Measurements from ENCODE around the gene KIAA0232. TPM values are rescaled to one million over a fixed set of nuclear protein-coding genes. Genes with fewer than 3 reads are reported as not detected.
A peak's percentile ranks its signal among the peaks of the same experiment; 100 is the strongest.
"Not testable (repeated sequence)": the region's sequence is repeated elsewhere in the genome, so short reads cannot be mapped to it uniquely, and the experiment has no call there.

Gene KIAA0232
- total RNA-seq, 2 experiments from 2014 or later, result 13.8 to 14.7 TPM

DNA sequence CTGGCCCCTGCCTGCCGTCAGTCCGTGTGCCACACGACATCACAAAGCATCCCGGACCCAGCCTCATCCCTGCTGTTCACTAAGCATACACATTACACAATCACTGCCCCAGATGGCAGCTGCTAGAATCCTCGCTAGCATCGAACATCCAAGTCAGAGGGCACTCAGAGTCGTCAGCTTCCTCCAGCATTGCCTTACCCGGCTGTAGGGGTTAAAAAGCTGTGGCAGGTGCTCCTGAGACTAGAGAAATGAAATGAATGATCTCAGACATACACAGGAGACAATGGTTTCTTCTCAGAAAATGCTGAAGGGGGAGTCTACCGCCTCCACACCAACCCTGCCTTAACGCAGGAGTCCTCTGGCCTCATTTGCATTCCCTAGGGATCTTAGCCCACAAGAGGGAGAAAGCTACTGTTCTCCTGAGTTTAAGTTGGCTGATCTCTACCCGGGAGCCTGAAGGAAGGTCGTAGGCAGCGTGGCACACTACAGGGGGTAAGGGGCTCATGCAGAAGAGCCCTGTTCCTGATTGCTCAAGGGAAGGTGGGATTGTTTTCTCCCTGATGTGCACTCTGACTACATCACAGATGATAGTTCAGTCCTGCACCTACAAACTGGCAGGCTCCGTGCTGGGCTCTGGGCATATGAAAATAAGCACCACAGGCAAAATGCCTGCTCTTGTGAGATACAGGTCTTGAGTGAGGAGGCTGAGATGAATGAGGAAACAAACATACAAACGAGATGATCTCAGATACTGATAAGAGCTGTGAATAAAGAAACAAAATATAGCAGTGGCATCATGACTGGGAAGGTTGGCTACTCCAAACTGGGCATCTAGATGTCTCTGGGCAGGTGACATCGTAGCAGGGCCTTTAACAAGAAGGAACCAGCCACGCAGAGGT lies 2.6 kb upstream of the KIAA0232 start:
- no peaks in the 10 kb centered on the region for H3K36me3 Mint-ChIP-seq
- H3K27ac Mint-ChIP-seq, result peak overlapping the region; percentile 57
- H3K27me3 Mint-ChIP-seq, result no peaks in the 10 kb centered on the region
- DNase-seq, result no peak
- no peak overlapping the region for H3K4me3 Mint-ChIP-seq
- H3K9me3 Mint-ChIP-seq, result no peaks in the 10 kb centered on the region
- H3K4me1 Mint-ChIP-seq, result peaks cover 72% of the 10 kb centered on the region

DNA sequence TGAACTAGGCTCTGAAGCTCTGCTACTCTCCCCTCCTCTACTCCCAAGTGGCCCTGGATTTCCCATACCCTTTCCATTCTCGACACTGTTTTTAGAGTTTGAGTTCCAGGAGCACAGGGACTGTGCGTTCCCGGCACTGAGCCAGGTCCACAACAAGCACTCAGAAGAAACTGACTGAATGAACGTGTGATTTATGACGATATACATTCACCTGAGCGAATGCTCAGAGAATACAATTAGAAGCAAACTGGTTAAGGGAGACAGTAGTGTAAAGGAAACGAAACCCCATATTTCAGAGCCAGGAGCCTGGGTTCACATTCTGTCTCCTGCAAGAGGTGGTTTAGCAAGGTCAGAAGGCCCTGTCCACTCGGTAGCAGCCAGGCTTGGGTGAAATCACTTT lies 1.4 kb upstream of the KIAA0232 start:
- Mint-ChIP-seq H3K4me3 (peak overlapping the region; percentile 53), H3K27ac (peak overlapping the region; percentile 73), H3K9me3 (no peaks in the 10 kb centered on the region), H3K4me1 (peaks cover 73% of the 10 kb centered on the region), H3K36me3 (peaks cover 6% of the 10 kb centered on the region), H3K27me3 (no peaks in the 10 kb centered on the region)
- no peak for DNase-seq

DNA sequence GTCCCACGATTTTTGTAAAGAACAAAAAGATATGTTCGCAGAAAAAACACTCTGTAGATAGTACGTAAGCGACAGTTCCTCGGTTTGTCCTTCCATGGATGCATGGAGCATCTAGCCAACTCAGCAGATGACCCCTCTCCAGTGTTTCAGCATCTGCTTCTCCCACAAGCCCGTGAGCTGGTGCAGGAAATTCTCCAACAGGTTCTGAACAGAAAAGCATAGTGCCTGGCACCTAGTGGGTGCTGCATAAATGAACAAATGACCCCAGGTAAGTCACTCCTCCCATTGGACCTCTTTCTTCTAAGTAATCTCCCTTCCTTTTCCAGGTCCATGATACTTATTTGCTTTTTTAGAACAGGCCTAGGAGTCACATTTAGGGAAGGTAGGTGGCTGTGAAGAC lies 966 bp upstream of the KIAA0232 start:
- H3K4me1 Mint-ChIP-seq, result peaks cover 74% of the 10 kb centered on the region
- peaks cover 6% of the 10 kb centered on the region for H3K36me3 Mint-ChIP-seq
- no peaks in the 10 kb centered on the region for H3K27me3 Mint-ChIP-seq
- H3K4me3 Mint-ChIP-seq, result peak overlapping the region; percentile 53
- peak overlapping the region; percentile 73 for H3K27ac Mint-ChIP-seq
- DNase-seq, result no peak
- H3K9me3 Mint-ChIP-seq, result no peaks in the 10 kb centered on the region

DNA sequence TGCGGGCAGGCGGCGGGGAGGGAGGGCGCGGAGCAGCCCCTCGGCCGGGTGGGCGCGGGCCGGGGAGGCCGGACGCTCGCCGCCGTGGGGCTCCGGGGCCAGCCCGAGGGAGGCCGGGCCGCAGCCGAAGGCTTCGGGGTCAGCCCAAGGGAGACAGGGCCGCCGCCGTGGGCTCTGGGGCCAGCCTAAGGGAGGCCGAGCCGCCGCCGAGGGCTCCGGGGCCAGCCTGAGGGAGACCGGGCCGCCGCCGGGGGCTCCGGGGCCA lies 251 bp downstream of the KIAA0232 start:
- H3K27ac Mint-ChIP-seq, result no peak overlapping the region
- H3K36me3 Mint-ChIP-seq, result peaks cover 6% of the 10 kb centered on the region
- H3K27me3 Mint-ChIP-seq, result no peaks in the 10 kb centered on the region
- DNase-seq, result no peak
- H3K4me3 Mint-ChIP-seq, result no peak overlapping the region
- H3K9me3 Mint-ChIP-seq, result no peaks in the 10 kb centered on the region
- H3K4me1 Mint-ChIP-seq, result peaks cover 70% of the 10 kb centered on the region

DNA sequence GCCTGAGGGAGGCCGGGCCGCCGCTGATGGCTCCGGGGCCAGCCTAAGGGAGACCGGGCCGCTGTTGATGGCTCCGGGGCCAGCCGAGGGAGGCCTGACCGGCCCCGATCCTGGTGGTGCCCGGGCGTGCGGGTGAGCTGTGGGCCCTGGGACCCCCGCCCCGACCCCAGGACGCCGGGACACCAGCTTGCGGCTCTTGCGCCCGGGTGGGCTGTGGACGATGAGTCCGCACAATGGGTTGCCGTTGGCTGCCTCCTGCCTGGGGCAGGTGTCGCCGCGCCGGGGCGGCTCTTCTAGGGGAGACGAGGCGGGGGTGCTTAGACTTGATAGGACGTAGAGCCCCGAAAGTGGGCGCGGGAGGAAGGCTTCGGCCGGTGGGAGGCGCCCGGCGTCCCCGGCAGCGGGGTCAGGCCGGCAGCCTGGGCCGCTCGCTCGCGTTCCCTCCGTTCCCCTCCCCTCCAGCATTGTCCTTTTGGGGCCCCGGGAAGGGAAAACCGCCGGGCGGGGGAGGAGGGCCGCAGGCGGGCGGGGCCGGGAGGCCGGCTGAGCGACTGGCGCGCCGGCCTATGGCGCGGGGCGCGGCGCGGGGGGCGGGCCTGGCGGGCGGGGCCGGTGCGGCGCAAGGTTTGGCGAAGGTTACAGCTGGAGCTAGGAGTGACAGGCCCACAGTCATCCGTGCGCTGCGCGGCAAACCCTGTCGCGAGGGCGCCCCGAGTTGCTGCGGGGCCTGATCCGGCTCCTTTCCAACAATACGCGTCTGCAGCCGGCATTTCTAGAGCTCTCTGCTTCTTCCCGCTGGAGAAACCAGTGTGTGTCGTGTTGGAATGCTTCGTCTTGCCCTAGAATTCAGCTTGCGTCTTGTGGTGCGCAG lies 819 bp downstream of the KIAA0232 start:
- Mint-ChIP-seq H3K4me1 (peaks cover 70% of the 10 kb centered on the region), H3K27me3 (no peaks in the 10 kb centered on the region), H3K4me3 (peak overlapping the region; percentile 86), H3K27ac (peak overlapping the region; percentile 77), H3K36me3 (peaks cover 6% of the 10 kb centered on the region), H3K9me3 (no peaks in the 10 kb centered on the region)
- DNase-seq, result peak; percentile 92

DNA sequence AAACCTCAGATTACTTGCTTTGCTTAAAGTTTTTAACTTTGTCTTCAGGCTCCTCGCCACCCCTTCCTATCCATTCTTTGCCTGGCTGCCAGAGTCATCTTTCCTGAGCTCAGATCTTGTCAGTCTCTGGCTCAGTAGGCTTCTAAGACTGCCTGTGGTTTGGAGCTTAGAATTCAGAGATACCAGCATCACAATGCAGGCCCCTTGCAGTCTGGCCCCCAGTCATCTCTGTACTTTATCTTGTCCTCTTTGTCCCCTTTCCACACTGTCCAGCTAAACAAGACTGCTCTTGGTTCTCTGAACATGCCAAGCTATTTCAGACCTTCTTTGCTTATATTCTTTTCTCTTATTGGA lies 3.0 kb downstream of the KIAA0232 start:
- Mint-ChIP-seq H3K27me3 (no peaks in the 10 kb centered on the region), H3K27ac (no peak overlapping the region), H3K36me3 (peaks cover 7% of the 10 kb centered on the region), H3K4me1 (peaks cover 58% of the 10 kb centered on the region), H3K9me3 (no peaks in the 10 kb centered on the region), H3K4me3 (no peak overlapping the region)
- DNase-seq, result no peak

DNA sequence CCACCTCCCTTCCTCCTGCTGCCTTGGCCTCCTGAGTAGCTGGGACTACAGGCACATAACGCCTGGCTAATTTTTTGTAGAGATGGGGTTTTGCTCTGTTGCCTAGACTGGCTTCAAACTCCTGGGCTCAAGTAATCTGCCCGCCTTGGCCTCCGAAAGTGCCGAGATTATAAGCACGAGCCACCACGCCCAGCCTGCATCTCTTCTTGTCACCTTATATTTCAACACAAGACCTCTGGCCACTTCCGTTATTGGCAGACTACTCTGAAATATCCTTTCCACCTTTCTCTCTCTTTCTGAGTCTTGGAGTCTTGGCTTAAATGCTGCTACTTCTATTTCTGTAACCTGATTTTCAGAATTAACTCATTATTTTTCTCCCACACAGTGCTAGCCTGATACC lies 5.6 kb downstream of the KIAA0232 start:
- H3K4me1 Mint-ChIP-seq, result peaks cover 60% of the 10 kb centered on the region
- H3K36me3 Mint-ChIP-seq, result peaks cover 27% of the 10 kb centered on the region
- DNase-seq, result no peak
- H3K27me3 Mint-ChIP-seq, result no peaks in the 10 kb centered on the region
- peaks cover 5% of the 10 kb centered on the region for H3K9me3 Mint-ChIP-seq
- H3K27ac Mint-ChIP-seq, result peak overlapping the region; percentile 26
- H3K4me3 Mint-ChIP-seq, result no peak overlapping the region

DNA sequence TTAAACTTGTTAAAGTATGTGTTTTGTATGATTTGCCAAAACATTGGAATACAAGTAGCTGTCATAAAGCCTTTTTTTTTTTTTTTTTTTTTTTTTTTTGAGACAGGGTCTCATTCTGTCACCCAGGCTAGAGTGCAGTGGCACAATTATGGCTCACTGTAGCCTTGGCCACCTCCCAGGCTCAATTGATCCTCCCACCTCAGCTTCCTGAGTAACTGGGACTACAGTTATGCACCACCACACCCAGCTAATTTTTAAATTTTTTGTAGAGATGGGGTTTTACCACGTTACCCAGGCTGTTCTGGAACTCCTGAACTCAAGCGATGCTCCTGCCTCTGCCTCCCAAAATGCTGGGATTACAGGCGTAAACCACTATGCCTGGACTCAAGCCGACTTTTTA lies 8.7 kb downstream of the KIAA0232 start:
- Mint-ChIP-seq H3K4me1 (peaks cover 54% of the 10 kb centered on the region), H3K36me3 (peaks cover 35% of the 10 kb centered on the region)
- not testable (repeated sequence) for H3K4me3 Mint-ChIP-seq, H3K27me3 Mint-ChIP-seq, H3K9me3 Mint-ChIP-seq, DNase-seq, H3K27ac Mint-ChIP-seq

DNA sequence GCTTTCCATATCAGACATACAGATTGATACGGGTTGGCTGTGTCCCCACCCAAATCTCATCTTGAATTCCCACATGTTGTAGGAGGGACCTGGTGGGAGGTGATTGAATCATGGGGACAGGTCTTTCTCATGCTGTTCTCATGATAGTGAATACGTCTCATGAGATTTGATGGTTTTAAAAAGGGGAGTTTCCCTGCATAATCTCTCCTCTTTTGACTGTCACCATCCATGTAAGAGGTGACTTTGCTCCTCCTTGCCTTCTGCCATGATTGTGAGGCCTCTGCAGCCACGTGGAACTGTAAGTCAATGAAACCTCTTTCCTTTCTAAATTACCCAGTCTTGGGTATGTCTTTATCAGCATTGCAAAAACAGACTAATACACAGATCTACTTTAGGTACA lies 9.3 kb downstream of the KIAA0232 start:
- H3K27me3 Mint-ChIP-seq, H3K27ac Mint-ChIP-seq, H3K9me3 Mint-ChIP-seq, DNase-seq, H3K4me3 Mint-ChIP-seq: not testable (repeated sequence)
- peaks cover 40% of the 10 kb centered on the region for H3K36me3 Mint-ChIP-seq
- peaks cover 56% of the 10 kb centered on the region for H3K4me1 Mint-ChIP-seq

DNA sequence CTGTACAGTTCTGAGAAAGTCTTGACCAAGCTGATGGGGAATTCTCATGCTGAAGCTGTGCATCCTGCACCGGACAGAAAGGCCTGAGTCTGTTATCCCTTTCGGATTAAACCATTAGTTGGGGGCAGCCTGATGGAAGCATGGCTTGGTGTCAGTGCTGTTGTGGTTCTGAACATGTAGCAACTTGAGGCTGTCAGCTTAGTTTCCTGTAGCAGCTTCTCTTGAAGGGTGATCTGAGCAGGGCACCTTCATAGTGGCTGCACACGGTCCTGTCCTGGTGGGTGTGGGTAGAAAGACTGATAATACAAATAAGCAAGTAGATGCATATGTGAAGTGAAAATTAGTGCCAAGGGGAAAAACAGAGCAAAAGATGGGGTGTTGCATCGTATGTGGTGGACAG lies 11.7 kb downstream of the KIAA0232 start:
- Mint-ChIP-seq H3K27me3 (no peaks in the 10 kb centered on the region), H3K4me3 (no peak overlapping the region), H3K4me1 (peaks cover 52% of the 10 kb centered on the region), H3K36me3 (peaks cover 45% of the 10 kb centered on the region), H3K27ac (no peak overlapping the region), H3K9me3 (peaks cover 5% of the 10 kb centered on the region)
- DNase-seq, result no peak

DNA sequence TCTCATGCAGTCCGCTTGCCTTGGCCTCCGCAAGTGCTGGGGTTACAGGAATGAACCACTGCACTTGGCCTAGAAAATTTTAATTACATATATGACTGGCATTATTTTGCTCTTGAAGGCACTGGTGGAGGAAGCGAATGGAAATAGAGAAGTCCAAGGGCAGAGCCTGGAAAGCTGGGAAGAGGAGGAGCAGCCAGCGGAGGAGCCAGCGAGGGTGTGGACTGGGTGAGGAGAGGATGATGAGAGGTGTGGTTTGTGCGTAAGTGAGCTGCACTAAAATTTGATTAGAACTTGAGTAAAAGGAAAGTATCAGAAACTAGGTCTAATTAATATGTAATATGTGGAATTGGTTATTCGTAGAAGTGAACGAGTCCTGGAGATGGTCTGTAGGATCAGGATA lies 13.3 kb downstream of the KIAA0232 start:
- no peak for DNase-seq
- Mint-ChIP-seq H3K9me3 (peaks cover 5% of the 10 kb centered on the region), H3K4me3 (no peak overlapping the region), H3K27me3 (no peaks in the 10 kb centered on the region), H3K4me1 (peaks cover 51% of the 10 kb centered on the region), H3K27ac (no peak overlapping the region), H3K36me3 (peaks cover 50% of the 10 kb centered on the region)

DNA sequence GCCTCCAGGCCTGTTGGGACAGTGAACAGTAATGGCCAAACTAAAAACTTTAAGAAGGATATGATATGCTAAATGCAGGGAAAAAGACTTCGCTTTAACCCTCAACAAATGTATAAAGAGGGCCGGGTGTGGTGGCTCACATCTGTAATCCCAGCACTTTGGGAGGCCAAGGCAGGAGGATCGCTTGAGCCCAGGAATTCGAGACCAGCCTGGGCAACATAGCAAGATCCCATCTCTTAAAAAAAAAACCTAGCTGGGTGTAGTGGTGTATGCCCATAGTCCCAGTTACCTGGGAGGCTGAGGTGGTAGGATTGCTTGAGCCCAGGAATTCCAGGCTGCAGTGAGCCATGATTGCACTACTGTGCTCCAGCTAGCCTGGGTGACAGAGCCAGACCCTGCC lies 14.8 kb downstream of the KIAA0232 start:
- Mint-ChIP-seq H3K36me3 (peaks cover 39% of the 10 kb centered on the region), H3K4me1 (peaks cover 48% of the 10 kb centered on the region)
- not testable (repeated sequence) for H3K27ac Mint-ChIP-seq, DNase-seq, H3K27me3 Mint-ChIP-seq, H3K9me3 Mint-ChIP-seq, H3K4me3 Mint-ChIP-seq

DNA sequence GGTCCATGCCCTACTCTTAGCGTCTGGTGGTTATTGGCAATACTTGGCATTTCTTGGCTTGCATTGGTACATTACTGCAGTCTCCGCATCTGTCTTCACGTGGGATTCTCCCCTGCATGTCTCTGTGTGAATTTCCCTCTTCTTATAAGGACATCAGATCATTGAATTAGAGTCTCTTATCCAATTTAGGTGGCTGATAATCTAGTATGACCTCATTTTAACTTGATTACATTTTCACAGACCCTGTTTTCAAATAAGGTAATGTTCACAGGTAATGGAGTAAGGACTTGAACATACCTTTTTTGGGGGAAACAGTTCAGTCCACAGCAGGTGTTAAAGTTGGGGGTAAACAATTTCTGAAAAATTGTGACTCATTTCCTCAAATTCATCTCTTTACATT lies 16.6 kb downstream of the KIAA0232 start:
- Mint-ChIP-seq H3K9me3 (no peaks in the 10 kb centered on the region), H3K4me1 (peaks cover 45% of the 10 kb centered on the region), H3K36me3 (peaks cover 34% of the 10 kb centered on the region), H3K27me3 (no peaks in the 10 kb centered on the region), H3K4me3 (no peak overlapping the region), H3K27ac (peak overlapping the region; percentile 11)
- no peak for DNase-seq

DNA sequence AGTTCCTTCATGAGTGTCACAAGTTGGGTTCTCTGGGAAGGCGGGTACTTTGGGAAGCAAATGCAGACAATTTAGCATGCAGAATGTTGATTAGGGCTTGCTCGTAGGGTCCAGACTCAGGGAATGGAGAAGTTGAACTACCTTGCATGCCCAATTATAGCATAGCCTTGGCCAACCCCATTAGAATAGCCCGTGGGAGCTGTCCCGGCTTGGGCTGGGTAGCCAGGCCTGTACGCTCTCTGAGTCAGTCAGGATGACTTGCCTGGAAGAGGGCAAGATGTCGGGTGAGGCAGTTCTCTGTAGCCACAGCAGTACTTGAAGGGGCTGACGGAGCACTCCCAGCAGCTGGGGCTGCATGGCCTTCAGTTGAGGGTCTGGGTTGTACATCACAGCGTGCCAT lies 19.5 kb downstream of the KIAA0232 start:
- H3K9me3 Mint-ChIP-seq, result no peaks in the 10 kb centered on the region
- H3K36me3 Mint-ChIP-seq, result peaks cover 17% of the 10 kb centered on the region
- no peak overlapping the region for H3K4me3 Mint-ChIP-seq
- no peaks in the 10 kb centered on the region for H3K27me3 Mint-ChIP-seq
- peaks cover 47% of the 10 kb centered on the region for H3K4me1 Mint-ChIP-seq
- no peak overlapping the region for H3K27ac Mint-ChIP-seq
- no peak for DNase-seq

DNA sequence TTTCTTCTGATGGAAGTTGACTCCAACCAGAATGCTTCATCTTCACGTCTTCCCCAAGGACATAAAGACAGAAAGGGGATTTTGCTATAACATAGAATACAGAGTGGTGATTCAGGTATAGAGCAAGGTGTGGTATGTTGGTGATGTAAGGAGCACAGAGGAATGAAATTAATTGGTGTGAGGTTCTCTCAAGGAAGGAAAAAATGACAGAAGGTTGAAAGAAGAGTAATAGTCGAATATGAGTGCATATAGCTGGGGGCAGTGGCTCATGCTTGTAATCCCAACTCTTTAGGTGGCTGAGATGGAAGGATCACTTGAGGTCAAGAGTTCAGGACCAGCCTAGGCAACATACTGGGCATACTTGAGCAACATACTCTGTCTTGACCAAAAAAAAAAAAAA lies 20.1 kb downstream of the KIAA0232 start:
- Mint-ChIP-seq H3K4me3 (no peak overlapping the region), H3K27me3 (no peaks in the 10 kb centered on the region), H3K27ac (no peak overlapping the region), H3K36me3 (peaks cover 15% of the 10 kb centered on the region), H3K4me1 (peaks cover 49% of the 10 kb centered on the region), H3K9me3 (no peaks in the 10 kb centered on the region)
- DNase-seq, result no peak

DNA sequence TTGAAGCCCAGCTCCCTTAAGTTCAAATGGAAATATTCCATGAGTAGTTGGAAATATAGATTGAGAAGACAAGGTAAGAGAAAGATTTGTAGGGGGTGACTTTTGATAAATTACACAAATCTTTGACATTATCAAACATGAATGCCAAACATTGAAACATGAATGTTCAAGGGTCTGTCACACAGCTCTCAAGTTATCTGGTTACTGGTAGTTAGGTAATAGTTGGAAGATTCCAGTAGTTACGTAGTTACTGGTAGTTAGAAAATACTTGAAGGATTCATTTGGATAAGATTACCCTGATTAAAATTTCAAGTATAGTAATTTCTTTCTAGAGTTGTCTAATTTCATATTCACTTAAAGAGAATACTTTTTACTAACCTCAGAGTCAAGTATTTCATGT lies 20.7 kb downstream of the KIAA0232 start:
- Mint-ChIP-seq H3K9me3 (no peaks in the 10 kb centered on the region), H3K36me3 (peaks cover 15% of the 10 kb centered on the region), H3K27me3 (no peaks in the 10 kb centered on the region), H3K4me3 (no peak overlapping the region), H3K27ac (no peak overlapping the region), H3K4me1 (peaks cover 51% of the 10 kb centered on the region)
- no peak for DNase-seq

All from activated naive CD8-positive, alpha-beta T cell treated with anti-CD3 and anti-CD28 coated beads for 36 hours (primary cell).